Nucleus accumbens (tissue), 56 donors: ENCODE measurements around the gene DES.

Experiments
- DNase-seq, 56 donors: peaks; one replicate each; lab custom pipeline; 2025; lab: John Stamatoyannopoulos, UW

The DES gene

DNA sequence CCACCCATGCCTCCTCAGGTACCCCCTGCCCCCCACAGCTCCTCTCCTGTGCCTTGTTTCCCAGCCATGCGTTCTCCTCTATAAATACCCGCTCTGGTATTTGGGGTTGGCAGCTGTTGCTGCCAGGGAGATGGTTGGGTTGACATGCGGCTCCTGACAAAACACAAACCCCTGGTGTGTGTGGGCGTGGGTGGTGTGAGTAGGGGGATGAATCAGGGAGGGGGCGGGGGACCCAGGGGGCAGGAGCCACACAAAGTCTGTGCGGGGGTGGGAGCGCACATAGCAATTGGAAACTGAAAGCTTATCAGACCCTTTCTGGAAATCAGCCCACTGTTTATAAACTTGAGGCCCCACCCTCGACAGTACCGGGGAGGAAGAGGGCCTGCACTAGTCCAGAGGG is 803 bp upstream of the DES start:
- peak in 2 of 56 donors; percentile 14 to 23 for DNase-seq

DNA sequence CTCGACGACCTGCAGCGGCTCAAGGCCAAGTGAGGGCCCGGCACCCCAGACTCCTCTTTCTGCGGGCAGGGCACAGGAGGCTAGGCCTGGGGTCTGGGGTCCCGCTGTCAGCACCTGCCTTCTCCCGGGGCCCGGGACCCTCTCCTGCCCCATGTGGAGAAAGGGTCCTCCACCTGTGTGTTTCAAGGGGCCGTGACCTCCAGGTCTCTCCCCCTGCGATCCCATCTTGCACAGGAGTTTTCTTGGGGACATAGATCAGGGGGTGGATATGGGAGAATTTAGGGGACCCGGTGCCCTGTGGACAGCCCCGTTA is 791 bp downstream of the DES start:
- DNase-seq, result no peak

DNA sequence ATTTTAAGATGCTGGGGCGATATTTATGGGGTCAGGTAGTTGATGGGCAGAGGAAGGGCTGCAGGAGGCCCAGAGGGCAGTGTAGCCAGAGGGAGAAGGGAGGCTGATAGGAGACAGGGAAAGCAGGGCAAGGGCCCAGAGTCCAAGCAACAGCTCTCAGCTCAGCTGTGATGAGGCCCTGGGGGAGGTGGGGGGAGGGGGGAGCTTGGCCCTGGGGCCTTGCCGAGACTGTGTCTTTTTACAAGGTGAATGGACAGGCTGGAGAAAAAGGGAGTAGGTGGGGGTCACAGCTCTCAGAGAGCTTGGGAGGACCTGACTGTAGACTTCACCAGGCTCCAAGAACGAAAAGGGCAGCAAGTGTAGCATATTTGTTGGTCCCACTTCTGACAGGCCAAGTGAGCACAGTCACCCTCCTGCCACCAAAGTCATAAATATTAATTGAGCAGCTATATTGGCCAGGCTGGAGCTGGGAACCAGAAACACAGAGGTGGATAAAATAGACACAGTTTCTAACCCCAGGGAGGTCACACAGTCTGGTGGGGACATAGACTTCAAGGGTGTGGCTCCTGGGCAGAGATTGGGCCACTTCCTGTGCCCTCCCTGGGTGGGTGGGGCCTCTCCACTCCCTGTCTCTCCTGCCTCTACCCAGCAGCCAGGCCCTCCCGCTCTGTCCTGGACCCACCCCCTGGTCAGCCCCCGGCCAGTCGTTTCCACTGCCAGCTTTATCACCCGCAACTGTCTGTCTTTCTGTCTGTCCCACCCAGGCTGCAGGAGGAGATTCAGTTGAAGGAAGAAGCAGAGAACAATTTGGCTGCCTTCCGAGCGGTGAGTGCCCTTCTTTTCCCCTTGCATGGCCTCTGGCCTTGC is 1.4 kb downstream of the DES start:
- no peak for DNase-seq

DNA sequence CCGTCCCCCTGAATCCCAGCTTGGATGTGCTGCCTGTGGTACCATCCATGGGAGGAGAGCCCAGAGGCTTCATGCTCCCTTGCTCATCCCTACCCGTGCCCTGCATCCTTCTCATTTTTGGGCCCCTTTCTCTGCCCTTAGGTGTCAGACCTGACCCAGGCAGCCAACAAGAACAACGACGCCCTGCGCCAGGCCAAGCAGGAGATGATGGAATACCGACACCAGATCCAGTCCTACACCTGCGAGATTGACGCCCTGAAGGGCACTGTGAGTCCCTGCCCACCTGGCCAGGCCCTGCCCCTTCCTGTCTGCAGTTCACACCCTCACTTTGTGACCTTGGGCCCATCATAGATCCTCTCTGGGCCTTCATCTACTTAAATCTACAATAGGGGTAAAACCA is 2.5 kb downstream of the DES start:
- no peak for DNase-seq

DNA sequence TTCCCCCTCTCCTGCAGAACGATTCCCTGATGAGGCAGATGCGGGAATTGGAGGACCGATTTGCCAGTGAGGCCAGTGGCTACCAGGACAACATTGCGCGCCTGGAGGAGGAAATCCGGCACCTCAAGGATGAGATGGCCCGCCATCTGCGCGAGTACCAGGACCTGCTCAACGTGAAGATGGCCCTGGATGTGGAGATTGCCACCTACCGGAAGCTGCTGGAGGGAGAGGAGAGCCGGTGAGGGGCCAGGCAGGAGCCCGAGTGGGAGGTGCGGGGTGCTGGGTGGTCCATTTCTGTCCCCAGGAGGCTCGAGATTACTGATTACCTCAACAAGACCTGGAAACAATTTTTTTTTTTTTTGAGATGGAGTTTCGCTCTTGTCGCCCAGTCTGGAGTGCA is 3.1 kb downstream of the DES start:
- DNase-seq, result no peak

GRCh38 chr2:219422952-219423534 is 4.9 kb downstream of the DES start:
- no peak for DNase-seq

GRCh38 chr2:219423652-219424377 is 5.6 kb downstream of the DES start:
- DNase-seq, result peak in 1 of 56 donors; percentile 17

DNA sequence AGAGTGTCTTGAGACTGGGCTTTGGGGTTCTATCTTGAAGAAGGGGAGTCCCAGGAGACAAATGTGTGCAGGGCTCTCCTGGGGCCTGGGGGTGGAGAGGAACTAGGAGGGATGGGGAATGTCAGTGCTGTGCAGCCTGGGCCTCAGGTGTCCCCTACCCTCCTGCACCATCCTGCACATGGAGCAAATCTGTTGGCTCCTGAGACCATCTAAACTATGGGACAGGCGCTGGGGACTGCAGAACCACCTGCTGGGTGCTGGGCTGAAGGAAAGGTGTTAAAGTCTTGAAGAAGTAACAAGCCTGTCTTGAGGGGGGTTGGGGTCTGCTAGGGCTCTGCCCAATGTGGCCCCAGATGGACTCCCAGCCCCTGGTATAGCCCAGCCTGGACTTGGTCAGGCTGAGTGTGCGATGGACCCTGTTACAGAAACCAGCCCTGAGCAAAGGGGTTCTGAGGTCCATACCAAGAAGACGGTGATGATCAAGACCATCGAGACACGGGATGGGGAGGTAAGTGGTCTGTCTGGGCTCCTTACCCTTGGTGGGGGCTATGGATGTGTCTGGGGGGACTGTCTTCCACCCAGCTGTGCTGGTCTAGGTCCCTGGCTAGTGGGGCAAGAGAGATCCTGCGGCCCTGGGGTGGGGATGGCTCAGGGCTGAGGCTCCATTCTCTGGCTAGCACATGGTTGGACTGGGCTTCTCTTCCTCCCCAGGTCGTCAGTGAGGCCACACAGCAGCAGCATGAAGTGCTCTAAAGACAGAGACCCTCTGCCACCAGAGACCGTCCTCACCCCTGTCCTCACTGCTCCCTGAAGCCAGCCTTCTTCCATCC is 7.3 kb downstream of the DES start:
- DNase-seq, result no peak

- DNase-seq, result no peak
These were observed 7.9 kb downstream of the DES start for GRCh38 chr2:219426068-219426443.

DNA sequence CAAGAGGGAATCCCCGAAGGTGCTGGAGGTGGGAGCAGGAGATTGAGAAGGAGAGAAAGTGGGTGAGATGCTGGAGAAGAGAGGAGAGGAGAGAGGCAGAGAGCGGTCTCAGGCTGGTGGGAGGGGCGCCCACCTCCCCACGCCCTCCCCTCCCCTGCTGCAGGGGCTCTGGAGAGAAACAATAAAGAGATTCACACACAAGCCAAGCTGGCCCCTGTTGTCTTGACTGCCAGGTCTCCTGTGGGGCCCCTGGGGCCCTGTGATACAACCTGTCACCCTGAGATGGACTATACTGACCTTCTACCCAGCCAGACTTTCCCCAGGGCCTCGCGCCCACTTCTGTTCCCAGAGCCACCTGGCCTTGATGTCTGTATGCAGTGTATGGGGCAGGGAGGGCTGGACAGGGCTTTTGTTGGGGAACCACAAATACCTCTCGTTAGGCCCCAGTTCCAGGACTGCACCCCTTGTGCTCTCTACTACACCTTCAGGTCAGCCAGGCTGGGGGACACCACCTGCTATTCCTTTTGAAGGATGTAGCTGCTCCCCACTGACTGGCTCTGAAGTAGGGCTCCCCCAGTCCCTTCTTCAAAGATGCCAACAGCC is 8.5 kb downstream of the DES start:
- DNase-seq, result no peak

DNA sequence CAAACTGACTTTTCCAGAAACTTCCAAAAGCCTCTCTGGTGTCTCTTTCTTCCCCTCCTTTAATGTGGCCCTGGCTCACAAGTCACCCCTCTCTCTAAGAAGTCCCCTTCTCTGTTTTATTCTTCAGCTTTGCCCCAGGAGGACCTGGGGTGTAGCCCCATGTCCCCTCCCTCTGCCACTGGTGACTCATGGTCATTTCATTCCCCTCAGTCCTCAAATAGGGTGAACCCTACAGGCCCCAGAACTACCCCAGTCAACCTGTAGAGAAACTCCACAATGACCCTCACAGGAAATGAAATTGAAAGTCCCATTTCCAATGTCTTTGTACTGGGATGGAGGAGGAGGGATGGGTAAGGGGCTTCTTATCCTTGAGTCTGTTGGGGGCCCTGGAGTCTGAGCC is 10.3 kb downstream of the DES start:
- no peak for DNase-seq

GRCh38 chr2:219429958-219430606 is 11.9 kb downstream of the DES start:
- DNase-seq, result no peak

DNA sequence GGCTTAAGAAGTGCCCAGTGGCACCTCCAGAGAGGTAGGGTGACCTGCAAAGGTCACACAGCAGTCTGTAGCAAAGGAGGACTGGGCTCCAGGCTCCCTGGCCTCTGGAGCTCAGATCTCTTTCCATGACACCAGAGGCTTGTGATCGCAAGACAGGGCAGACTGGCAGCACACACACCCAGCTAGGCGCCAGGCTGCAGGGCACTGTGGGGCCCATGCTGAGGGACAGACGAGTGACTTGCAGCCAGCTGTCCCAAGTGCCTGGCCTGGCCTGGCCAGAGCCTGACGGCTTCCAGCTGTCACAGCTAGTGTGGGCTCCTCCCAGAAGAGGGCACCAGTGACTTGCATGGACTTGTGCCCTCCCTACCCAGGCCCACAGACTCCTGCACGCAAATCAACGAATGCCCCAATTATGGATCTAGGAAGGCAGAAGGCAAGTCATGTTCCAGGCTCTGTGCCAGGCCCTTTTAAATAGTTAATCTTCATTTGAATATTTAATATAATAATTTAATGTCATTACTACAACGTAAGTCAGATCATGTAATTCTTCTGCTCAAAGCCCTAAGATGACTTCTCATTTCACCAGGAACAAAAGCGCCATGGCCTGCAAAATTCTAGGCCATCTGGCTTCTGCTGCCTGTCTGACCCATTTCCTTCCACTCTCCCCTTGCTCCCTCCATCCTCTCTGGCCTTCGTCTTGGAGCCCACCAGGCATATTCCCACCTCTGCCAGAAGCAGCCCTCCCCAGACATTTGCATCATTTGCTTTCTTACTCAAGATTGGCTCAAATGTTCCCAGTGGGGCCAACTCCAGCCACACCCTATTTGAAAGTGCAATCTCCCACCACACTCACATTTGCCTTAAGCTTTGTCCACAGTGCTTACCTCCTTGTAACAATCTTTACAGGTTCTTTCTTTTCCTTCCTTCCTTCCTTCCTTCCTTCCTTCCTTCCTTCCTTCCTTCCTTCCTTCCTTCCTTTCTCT is 12.7 kb downstream of the DES start:
- peak in 12 of 56 donors; percentile 1 to 33 (median 16) for DNase-seq

- DNase-seq, result no peak
These were observed 15.7 kb downstream of the DES start for GRCh38 chr2:219433666-219434467.

DNA sequence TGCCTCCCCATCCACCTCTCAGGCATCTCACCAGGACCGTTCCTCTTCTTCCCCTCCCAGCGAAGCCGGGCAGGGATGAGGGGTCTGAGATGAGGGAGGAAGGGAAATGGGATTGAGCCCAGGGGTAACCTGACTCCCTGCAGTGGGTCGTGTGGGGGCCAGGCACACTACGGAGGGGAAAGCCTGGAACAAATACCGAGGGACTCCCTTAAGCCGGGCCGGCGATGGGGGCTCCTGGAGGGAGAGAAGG is 16.2 kb downstream of the DES start:
- no peak for DNase-seq

- no peak for DNase-seq
These were observed 16.7 kb downstream of the DES start, which contains the start of gene SPEG for GRCh38 chr2:219434718-219435525. Gene SPEG (plus strand): TSS chr2:219434843. CDS start chr2:219434978, 135 bp downstream.

DNA sequence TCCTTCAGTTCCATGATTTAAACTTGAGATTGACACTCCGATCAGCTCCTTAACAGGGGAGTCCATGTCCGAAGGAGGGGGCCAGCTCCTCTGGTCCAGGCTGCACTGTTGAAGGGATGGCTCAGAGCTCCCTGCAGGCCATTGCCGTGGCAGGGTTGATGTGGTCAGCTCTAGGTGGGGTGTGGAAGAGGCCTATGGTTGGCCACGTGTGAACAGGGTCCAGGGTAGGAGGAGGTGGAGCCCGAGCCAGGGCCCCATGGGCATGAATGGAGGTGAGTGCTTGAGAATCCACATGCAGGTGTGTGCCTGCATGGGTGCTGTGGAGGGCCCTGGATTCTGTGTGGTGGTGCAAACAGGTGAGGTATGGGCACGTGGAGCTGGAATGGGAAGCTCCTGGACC is 17.5 kb downstream of the DES start:
- DNase-seq, result no peak
